Endothelial cell of umbilical vein (primary cell): Measurements from ENCODE around the gene ANAPC16. TPM values are rescaled to one million over a fixed set of nuclear protein-coding genes. Genes with fewer than 3 reads are reported as not detected.

Source experiments
- BruUV-seq: library from RNA; stranded (reverse); fragments of 400-500 nt; replicated peaks from 2 replicates; lab custom pipeline; 2021; lab: Mats Ljungman, UMichigan
- CTCF ChIA-PET: fragments of 300-600, 350-600 bp; sonication (Branson Sonifier 250); formaldehyde crosslinking; loops from one replicate; lab custom pipeline; 2021; ENCODE audit warnings: antibody characterized with exemption, inconsistent platforms; lab: Charles Lee
- POLR2A ChIA-PET: fragments of 300-600, 350-600 bp; sonication (Branson Sonifier 250); formaldehyde crosslinking; loops from one replicate; lab custom pipeline; 2021; ENCODE audit warnings: antibody characterized with exemption, inconsistent platforms; lab: Charles Lee
- DNase-seq: peaks from one replicate; pipeline ENCODE4 v3.0.0-alpha.2; 2011; ENCODE audit warnings: low read depth, low spot score
- FAIRE-seq: peaks from 2 replicates; lab custom pipeline; 2011; peaks lifted over from hg19 to GRCh38; lab: Jason Lieb, UNC
- H2AFZ ChIP-seq: 2 replicates; pipeline ENCODE4 v1.6.0; 2012; ENCODE audit warnings: low read depth, low read length, control low read depth, inconsistent platforms
- H3K27ac ChIP-seq: 2 replicates; pipeline ENCODE4 v1.5.1; 2011; ENCODE audit warnings: low read depth, mild to moderate bottlenecking, control low read depth, low read length, moderate library complexity; ENCODE audit not compliant: insufficient read depth
- H3K27me3 ChIP-seq, 2 experiments: 2 replicates each; pipeline versions ENCODE4 v1.6.0 to v1.6.1; 2011; ENCODE audit warnings: low read length in 2 of 2, mixed read lengths in 1 of 2; ENCODE audit not compliant: control insufficient read depth in 2 of 2, insufficient read depth in 2 of 2
- H3K36me3 ChIP-seq, 2 experiments: 2 replicates in 1 of 2; 3 replicates in 1 of 2; pipeline ENCODE4 v1.5.1; 2011; ENCODE audit warnings: low read length in 2 of 2, mild to moderate bottlenecking in 1 of 2, moderate library complexity in 1 of 2; ENCODE audit not compliant: control insufficient read depth in 2 of 2, insufficient read depth in 2 of 2; ENCODE audit errors: extremely low read depth in 1 of 2
- H3K4me1 ChIP-seq: 3 replicates; pipeline ENCODE4 v1.5.1; 2011; ENCODE audit warnings: mild to moderate bottlenecking, low read length; ENCODE audit not compliant: control insufficient read depth, insufficient read depth; ENCODE audit errors: extremely low read depth
- H3K4me2 ChIP-seq: 2 replicates; pipeline ENCODE4 v1.6.1; 2011; ENCODE audit warnings: low read length, control low read depth, mixed read lengths; ENCODE audit not compliant: insufficient read depth
- H3K4me3 ChIP-seq, 3 experiments: fragments of 200-600 bp in 1 of 3; sonication (generic), shearing (Covaris generic) in 1 of 3; replicated peaks in 1 of 3; 2 replicates each; pipeline ENCODE4 v1.5.1; 2011 to 2016; ENCODE audit warnings: control low read depth in 3 of 3, low read length in 3 of 3, mild to moderate bottlenecking in 2 of 3, inconsistent platforms in 1 of 3, low read depth in 1 of 3, moderate library complexity in 1 of 3; ENCODE audit not compliant: insufficient read depth in 1 of 3
- H3K79me2 ChIP-seq: 2 replicates; pipeline ENCODE4 v1.6.0; 2012; ENCODE audit warnings: low read length, inconsistent platforms; ENCODE audit not compliant: control insufficient read depth, insufficient read depth
- H3K9ac ChIP-seq: replicated peaks from 2 replicates; pipeline ENCODE3; 2011; ENCODE audit warnings: low read length, control low read depth; ENCODE audit not compliant: insufficient read depth; ENCODE audit errors: extremely low read depth
- H3K9me1 ChIP-seq: replicated peaks from 3 replicates; pipeline ENCODE4 v1.6.0; 2011; ENCODE audit warnings: mild to moderate bottlenecking, low read length; ENCODE audit not compliant: control insufficient read depth, insufficient read depth; ENCODE audit errors: extremely low read depth
- H3K9me3 ChIP-seq: replicated peaks from 2 replicates; pipeline ENCODE4 v1.5.1; 2012; ENCODE audit warnings: low read length, inconsistent platforms; ENCODE audit not compliant: control insufficient read depth, insufficient read depth
- H4K20me1 ChIP-seq: replicated peaks from 2 replicates; pipeline ENCODE3; 2011; ENCODE audit warnings: mild to moderate bottlenecking, low read length; ENCODE audit not compliant: control insufficient read depth, insufficient read depth; ENCODE audit errors: extremely low read depth
- EZH2 ChIP-seq: IDR thresholded peaks from 2 replicates; pipeline ENCODE4 v1.6.1; 2012; ENCODE audit warnings: borderline replicate concordance, low read depth, mild to moderate bottlenecking, moderate library complexity, low read length, inconsistent platforms; ENCODE audit not compliant: severe bottlenecking
- FOS ChIP-seq: IDR thresholded peaks from 2 replicates; pipeline ENCODE4 v1.6.1; 2011; ENCODE audit warnings: mild to moderate bottlenecking, low read length, moderate library complexity, borderline replicate concordance; ENCODE audit not compliant: insufficient read depth
- GATA2 ChIP-seq: IDR thresholded peaks from 2 replicates; pipeline ENCODE4 v1.7.0; 2011; ENCODE audit warnings: low read depth, mild to moderate bottlenecking, moderate library complexity, mixed read lengths, low read length; ENCODE audit not compliant: insufficient read length, insufficient read depth
- JUN ChIP-seq: IDR thresholded peaks from 2 replicates; pipeline ENCODE4 v1.6.1; 2011; ENCODE audit warnings: borderline replicate concordance, low read depth; ENCODE audit not compliant: insufficient read length, insufficient read depth
- MYC ChIP-seq: IDR thresholded peaks from one replicate; pipeline ENCODE4 v1.6.1; 2011; ENCODE audit warnings: mild to moderate bottlenecking, low read depth, low read length
- POLR2A ChIP-seq: IDR thresholded peaks from 2 replicates; pipeline ENCODE4 v1.6.1; 2012; ENCODE audit warnings: low read depth, mild to moderate bottlenecking, control low read depth, low read length
- POLR2AphosphoS5 ChIP-seq: IDR thresholded peaks from 2 replicates; pipeline ENCODE4 v1.6.1; 2012; ENCODE audit warnings: low read depth, mild to moderate bottlenecking, control low read depth, low read length, moderate library complexity; ENCODE audit not compliant: insufficient read depth
- dilution Hi-C: fragments of 300-500 bp; cut with MboI; formaldehyde crosslinking; loops from one replicate; pipeline ENCODE4 v1.15.0; 2019; ENCODE audit warnings: low sequenced_read_pairs; ENCODE audit not compliant: extremely low pct_ligation_motif_present
- intact Hi-C: fragments of 100-400 bp; cut with micrococcal nuclease; formaldehyde crosslinking; loops from one replicate; pipeline ENCODE4 v1.10.0; 2022
- polyA plus RNA-seq, 4 experiments: library from polyadenylated mRNA; depleted of rRNA in 3 of 4; stranded (reverse) in 3 of 4; unstranded in 1 of 4; fragments of >200 nt; gene quantifications; 2 replicates each; pipeline versions ENCODE4 v1.2.1 to v1.2.3, GENCODE V29; 2011 to 2012; ENCODE audit warnings: missing spikeins in 1 of 4
- total RNA-seq: library from RNA; stranded (reverse); gene quantifications from 2 replicates; pipeline ENCODE4 v1.2.3, GENCODE V29; 2021
- TF ChIP-seq, protein P1 (sequence below): IDR thresholded peaks from 2 replicates; pipeline ENCODE4 v1.6.1; 2011; ENCODE audit not compliant: insufficient read depth, insufficient read length
- TF ChIP-seq, protein P2 (sequence below), 2 donors: IDR thresholded peaks; 1 replicate in 1 of 2; 2 replicates in 1 of 2; pipeline ENCODE4 v1.5.1; 2011; ENCODE audit warnings: low read length in 2 of 2, mild to moderate bottlenecking in 2 of 2, moderate library complexity in 2 of 2, control low read depth in 1 of 2, inconsistent platforms in 1 of 2, low read depth in 1 of 2; ENCODE audit not compliant: insufficient read depth in 1 of 2; ENCODE audit errors: extremely low read depth in 1 of 2

Gene ANAPC16
- total and polyA plus RNA-seq, 2 donors (not counting 3 experiments of a cell fraction or from before 2014, with no cell fraction given): 38.1 to 44.4 TPM

DNA sequence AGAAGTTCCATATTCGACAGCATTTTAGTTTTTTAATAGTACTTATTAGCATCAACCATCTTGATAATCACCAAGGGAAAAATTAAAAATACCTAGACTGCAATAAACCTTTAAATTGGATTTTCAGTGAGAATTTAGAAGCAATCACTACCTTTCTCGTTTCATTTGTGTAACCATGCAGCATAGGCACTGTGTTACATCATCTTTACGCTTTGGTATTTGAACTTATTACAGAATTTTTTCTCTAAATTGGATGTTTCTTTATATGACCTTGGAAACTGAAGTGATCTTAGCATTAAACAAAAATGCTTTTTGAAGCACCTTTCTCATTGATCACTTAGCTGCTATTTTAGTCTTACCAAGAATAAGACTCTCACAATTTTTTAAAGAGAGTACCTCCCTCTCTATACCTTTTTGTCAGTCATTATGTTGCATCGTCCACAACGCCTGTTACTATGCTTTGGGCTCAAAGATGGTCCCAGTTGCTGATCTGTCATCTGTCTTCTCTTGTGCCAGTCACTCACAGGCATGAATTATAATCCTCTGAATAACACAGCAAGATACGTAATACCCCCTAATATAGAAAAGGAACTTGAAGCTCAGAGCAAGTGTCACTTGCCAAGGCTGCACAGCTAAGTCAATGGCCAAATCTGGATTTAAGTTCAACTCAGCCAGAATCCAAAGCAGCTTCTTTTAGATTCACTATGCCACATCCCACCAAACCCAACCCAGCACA lies 19.9 kb downstream of the ANAPC16 start:
- intact Hi-C loops: no loop called here
- H3K4me1 ChIP-seq: no peaks in the 10 kb centered on the region
- DNase-seq (no peak), FAIRE-seq (no peak)
- no peaks in the 10 kb centered on the region for H4K20me1 ChIP-seq
- no peak overlapping the region for H3K27ac ChIP-seq
- BruUV-seq: no TSS peak
- H3K4me2 ChIP-seq: no peak overlapping the region
- peaks cover 0 to 4% of the 10 kb centered on the region in 2 experiments for H3K36me3 ChIP-seq
- H3K9ac ChIP-seq: no peak overlapping the region
- H2AFZ ChIP-seq: no peak overlapping the region
- no peaks in the 10 kb centered on the region for H3K27me3 ChIP-seq
- ChIA-PET CTCF (interaction anchor here (0.8 to 3.2 kb wide), 3 partner anchors 12 to 109 kb away, joined by 3 to 11 read pairs (median 7); no protein-coding TSS in a partner anchor), POLR2A (interaction anchor here (0.7 kb wide), 1 partner anchor 85 kb away, joined by 4 read pairs; no protein-coding TSS in a partner anchor)
- no peaks in the 10 kb centered on the region for H3K9me1 ChIP-seq
- no peak overlapping the region for H3K4me3 ChIP-seq
- no peaks in the 10 kb centered on the region for H3K9me3 ChIP-seq
- dilution Hi-C loops: no loop called here
- TF ChIP-seq MYC: no peak
- no peak for TF ChIP-seq EZH2
- no peak for TF ChIP-seq POLR2A
- no peak for TF ChIP-seq POLR2AphosphoS5
- TF ChIP-seq JUN: no peak
- TF ChIP-seq, protein P1, sequence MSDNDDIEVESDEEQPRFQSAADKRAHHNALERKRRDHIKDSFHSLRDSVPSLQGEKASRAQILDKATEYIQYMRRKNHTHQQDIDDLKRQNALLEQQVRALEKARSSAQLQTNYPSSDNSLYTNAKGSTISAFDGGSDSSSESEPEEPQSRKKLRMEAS: no peak
- TF ChIP-seq FOS: no peak
- TF ChIP-seq GATA2: no peak
- TF ChIP-seq, protein P2, sequence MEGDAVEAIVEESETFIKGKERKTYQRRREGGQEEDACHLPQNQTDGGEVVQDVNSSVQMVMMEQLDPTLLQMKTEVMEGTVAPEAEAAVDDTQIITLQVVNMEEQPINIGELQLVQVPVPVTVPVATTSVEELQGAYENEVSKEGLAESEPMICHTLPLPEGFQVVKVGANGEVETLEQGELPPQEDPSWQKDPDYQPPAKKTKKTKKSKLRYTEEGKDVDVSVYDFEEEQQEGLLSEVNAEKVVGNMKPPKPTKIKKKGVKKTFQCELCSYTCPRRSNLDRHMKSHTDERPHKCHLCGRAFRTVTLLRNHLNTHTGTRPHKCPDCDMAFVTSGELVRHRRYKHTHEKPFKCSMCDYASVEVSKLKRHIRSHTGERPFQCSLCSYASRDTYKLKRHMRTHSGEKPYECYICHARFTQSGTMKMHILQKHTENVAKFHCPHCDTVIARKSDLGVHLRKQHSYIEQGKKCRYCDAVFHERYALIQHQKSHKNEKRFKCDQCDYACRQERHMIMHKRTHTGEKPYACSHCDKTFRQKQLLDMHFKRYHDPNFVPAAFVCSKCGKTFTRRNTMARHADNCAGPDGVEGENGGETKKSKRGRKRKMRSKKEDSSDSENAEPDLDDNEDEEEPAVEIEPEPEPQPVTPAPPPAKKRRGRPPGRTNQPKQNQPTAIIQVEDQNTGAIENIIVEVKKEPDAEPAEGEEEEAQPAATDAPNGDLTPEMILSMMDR (IDR thresholded peaks at IDR 0.05; ENCODE audit: extremely low read depth in 1 of 2, insufficient read depth in 1 of 2, low read depth in 1 of 2, low read length in 2 of 2): no peak
- H3K79me2 ChIP-seq: no peaks in the 10 kb centered on the region
